ENCODE measurements around the gene UFSP2. TPM values are rescaled to one million over a fixed set of nuclear protein-coding genes. Genes with fewer than 3 reads are reported as not detected.
A peak's percentile ranks its signal among the peaks of the same experiment; 100 is the strongest.

The UFSP2 gene
- total RNA-seq: 10 to 100 TPM; 37.0 to 43.0 TPM
- long read RNA-seq, transcript UFSP2-201 (12 exons, 1,630 nt): major isoform, 42 of 47 reads
- long read RNA-seq, partial matches to known transcripts: 0 of 47 reads
- long read RNA-seq, other reads (novel, unspliced or antisense): 4 of 47 reads

GRCh38 chr4:185425647-185426352, at the start of gene UFSP2:
Gene UFSP2, minus strand, starts transcription at chr4:185425964. Its CDS starts 96 bp downstream, at chr4:185425868.
- ATAC-seq (peak; percentile 96 to 97), DNase-seq (peak; percentile 92)
- intact Hi-C loops (cut with DNase I): loop anchor here in 1 of 2 donors (5.0 to 10.0 kb wide), 2 partner anchors 42 to 169 kb away; no protein-coding TSS in a partner anchor

GRCh38 chr4:185473247-185473646, 47.5 kb upstream of the UFSP2 start:
- intact Hi-C loops (cut with DNase I): loop anchor here (5.0 to 10.0 kb wide), 2 partner anchors 124 to 562 kb away; no protein-coding TSS in a partner anchor
- no peak for DNase-seq
- ATAC-seq: no peak

- no peak for DNase-seq
- no peak for ATAC-seq
- intact Hi-C loops (cut with DNase I): loop anchor here (5.0 to 10.0 kb wide), 2 partner anchors 125 to 563 kb away; no protein-coding TSS in a partner anchor
These were observed 46.4 kb upstream of the UFSP2 start for GRCh38 chr4:185472103-185472542.

- ATAC-seq (peak; percentile 99), DNase-seq (peak; percentile 95)
- intact Hi-C loops (cut with DNase I): loop anchor here (5.0 to 10.0 kb wide), 2 partner anchors 126 to 563 kb away; no protein-coding TSS in a partner anchor
These were observed 45.7 kb upstream of the UFSP2 start, which contains the start of gene CCDC110 for GRCh38 chr4:185471235-185472102. Gene CCDC110, minus strand, starts transcription at chr4:185471733. Its CDS starts 50 bp downstream, at chr4:185471683.

GRCh38 chr4:185470501-185471195, 44.9 kb upstream of the UFSP2 start:
- intact Hi-C loops (cut with DNase I): loop anchor here (5.0 to 10.0 kb wide), 2 partner anchors 127 to 564 kb away; no protein-coding TSS in a partner anchor
- DNase-seq: peak; percentile 66
- ATAC-seq: peak in 1 of 2 donors; percentile 4

GRCh38 chr4:185469580-185470154, 43.9 kb upstream of the UFSP2 start:
- intact Hi-C loops (cut with DNase I): loop anchor here (5.0 to 10.0 kb wide), 3 partner anchors 42 to 565 kb away; partner anchors contain the start of gene UFSP2 (in 1 of the 2)
- DNase-seq (peak; percentile 27), ATAC-seq (no peak)

- no peak for ATAC-seq
- intact Hi-C loops (cut with DNase I): loop anchor here in 1 of 2 donors (5.0 kb wide), 1 partner anchor 42 kb away; the partner anchor contains the start of gene UFSP2
- no peak for DNase-seq
These were observed 43.2 kb upstream of the UFSP2 start for GRCh38 chr4:185468999-185469398.

GRCh38 chr4:185467991-185468390, 42.2 kb upstream of the UFSP2 start:
- intact Hi-C loops (cut with DNase I): loop anchor here in 1 of 2 donors (5.0 kb wide), 1 partner anchor 41 kb away; the partner anchor contains the start of gene UFSP2
- ATAC-seq (no peak), DNase-seq (no peak)

GRCh38 chr4:185467101-185467500, 41.3 kb upstream of the UFSP2 start:
- no peak for DNase-seq
- no peak for ATAC-seq
- intact Hi-C loops (cut with DNase I): loop anchor here in 1 of 2 donors (5.0 kb wide), 1 partner anchor 40 kb away; the partner anchor contains the start of gene UFSP2

GRCh38 chr4:185465707-185466106, 39.9 kb upstream of the UFSP2 start:
- no peak for DNase-seq
- no peak for ATAC-seq
- intact Hi-C loops (cut with DNase I): loop anchor here in 1 of 2 donors (5.0 kb wide), 1 partner anchor 38 kb away; the partner anchor contains the start of gene UFSP2

- intact Hi-C loops (cut with DNase I): loop anchor here in 1 of 2 donors (5.0 kb wide), 1 partner anchor 38 kb away; the partner anchor contains the start of gene UFSP2
- no peak for ATAC-seq
- DNase-seq: no peak
These were observed 39.1 kb upstream of the UFSP2 start for GRCh38 chr4:185464887-185465286.

GRCh38 chr4:185464183-185464582, 38.4 kb upstream of the UFSP2 start:
- intact Hi-C loops (cut with DNase I): no loop called here
- DNase-seq (no peak), ATAC-seq (no peak)

- DNase-seq (no peak), ATAC-seq (peak in 1 of 2 donors; percentile 32)
- intact Hi-C loops (cut with DNase I): no loop called here
These were observed 37.8 kb upstream of the UFSP2 start for GRCh38 chr4:185463541-185463940.

- DNase-seq (no peak), ATAC-seq (no peak)
- intact Hi-C loops (cut with DNase I): no loop called here
These were observed 35.8 kb upstream of the UFSP2 start for GRCh38 chr4:185461565-185461964.

- no peak for ATAC-seq
- DNase-seq: no peak
- intact Hi-C loops (cut with DNase I): no loop called here
These were observed 31.4 kb upstream of the UFSP2 start for GRCh38 chr4:185457136-185457535.

GRCh38 chr4:185456131-185456530, 30.4 kb upstream of the UFSP2 start:
- ATAC-seq: no peak
- no peak for DNase-seq
- intact Hi-C loops (cut with DNase I): no loop called here

GRCh38 chr4:185445209-185445608, 19.4 kb upstream of the UFSP2 start:
- DNase-seq (no peak), ATAC-seq (no peak)
- intact Hi-C loops (cut with DNase I): no loop called here

GRCh38 chr4:185441479-185441878, 15.7 kb upstream of the UFSP2 start:
- DNase-seq: no peak
- no peak for ATAC-seq
- intact Hi-C loops (cut with DNase I): no loop called here
